ENCODE data around the gene TEAD2.

TEAD2 gene

DNA sequence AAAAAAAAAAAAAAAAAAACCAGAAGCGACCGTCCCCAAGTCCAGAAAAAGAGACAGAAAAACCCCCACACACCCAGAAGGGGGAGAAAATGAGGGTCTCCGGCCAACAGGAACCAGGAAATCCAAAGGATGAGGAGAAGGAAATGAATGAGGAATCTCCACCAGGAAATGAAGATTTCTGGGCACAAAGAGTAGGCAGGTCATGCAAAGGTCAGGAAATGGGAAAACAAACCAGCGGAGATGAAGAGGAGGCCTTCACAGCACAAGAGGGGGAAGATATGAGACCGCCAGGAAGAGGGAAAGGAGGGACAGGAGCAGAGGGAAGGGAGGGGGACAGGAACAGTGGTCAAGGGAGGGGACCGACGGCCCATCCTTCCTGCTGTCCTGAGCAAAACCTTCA, 5.8 kb downstream of the TEAD2 start:
- TF ChIP-seq, protein P1, sequence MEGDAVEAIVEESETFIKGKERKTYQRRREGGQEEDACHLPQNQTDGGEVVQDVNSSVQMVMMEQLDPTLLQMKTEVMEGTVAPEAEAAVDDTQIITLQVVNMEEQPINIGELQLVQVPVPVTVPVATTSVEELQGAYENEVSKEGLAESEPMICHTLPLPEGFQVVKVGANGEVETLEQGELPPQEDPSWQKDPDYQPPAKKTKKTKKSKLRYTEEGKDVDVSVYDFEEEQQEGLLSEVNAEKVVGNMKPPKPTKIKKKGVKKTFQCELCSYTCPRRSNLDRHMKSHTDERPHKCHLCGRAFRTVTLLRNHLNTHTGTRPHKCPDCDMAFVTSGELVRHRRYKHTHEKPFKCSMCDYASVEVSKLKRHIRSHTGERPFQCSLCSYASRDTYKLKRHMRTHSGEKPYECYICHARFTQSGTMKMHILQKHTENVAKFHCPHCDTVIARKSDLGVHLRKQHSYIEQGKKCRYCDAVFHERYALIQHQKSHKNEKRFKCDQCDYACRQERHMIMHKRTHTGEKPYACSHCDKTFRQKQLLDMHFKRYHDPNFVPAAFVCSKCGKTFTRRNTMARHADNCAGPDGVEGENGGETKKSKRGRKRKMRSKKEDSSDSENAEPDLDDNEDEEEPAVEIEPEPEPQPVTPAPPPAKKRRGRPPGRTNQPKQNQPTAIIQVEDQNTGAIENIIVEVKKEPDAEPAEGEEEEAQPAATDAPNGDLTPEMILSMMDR (IDR thresholded peaks at IDR 0.05; ENCODE audit: extremely low read depth, missing control alignments) = no peak

DNA sequence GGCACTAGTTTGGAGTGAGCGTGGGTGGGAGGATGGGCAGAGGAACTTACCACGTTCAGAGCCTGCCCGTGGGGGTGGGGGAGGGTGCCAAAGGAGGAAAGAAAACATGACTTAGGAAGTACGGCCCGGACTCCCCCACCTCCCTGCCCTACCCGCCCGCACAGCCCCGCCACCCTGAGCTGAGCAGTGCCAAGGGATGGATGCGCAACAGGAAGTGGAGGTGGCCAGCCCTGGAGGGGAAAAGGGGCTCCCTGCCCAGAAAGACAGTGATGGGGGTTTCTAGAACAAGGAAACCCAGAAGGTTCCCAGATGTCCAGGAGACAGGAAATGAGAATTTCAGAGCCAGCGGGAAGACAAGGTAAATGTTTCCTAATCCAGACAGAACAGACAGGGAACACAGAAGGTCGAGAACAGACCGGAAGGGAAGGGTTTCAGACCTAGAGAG, 6.3 kb downstream of the TEAD2 start:
- no peak for DNase-seq (ENCODE audit: low spot score)
- TF ChIP-seq, protein P1 (IDR thresholded peaks at IDR 0.05; ENCODE audit: extremely low read depth, missing control alignments) = no peak

More for the DNA sequence above, 5.8 kb downstream of the TEAD2 start:
- DNase-seq (ENCODE audit: low spot score) = no peak

DNA sequence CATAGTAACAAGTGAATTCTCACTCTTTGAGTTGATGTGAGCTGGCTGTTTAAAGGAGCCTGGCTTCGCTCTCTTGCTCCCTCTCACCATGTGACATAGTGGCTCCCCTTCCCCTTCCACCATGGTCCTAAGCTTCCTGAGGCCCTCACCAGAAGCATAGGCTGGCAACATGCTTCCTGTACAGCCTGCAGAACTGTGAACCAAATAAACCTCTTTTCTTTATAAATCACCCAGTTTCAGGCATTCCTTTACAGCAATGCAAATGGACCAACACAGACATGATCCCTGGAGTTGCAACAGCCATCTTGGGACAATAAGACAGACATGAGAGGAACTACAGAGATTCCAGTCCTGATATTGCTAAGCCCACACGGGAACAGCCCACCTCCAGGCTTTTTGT, 12.6 kb downstream of the TEAD2 start:
- TF ChIP-seq, protein P1 (IDR thresholded peaks at IDR 0.05; ENCODE audit: extremely low read depth, missing control alignments) = no peak
- DNase-seq (ENCODE audit: low spot score) = no peak

DNA sequence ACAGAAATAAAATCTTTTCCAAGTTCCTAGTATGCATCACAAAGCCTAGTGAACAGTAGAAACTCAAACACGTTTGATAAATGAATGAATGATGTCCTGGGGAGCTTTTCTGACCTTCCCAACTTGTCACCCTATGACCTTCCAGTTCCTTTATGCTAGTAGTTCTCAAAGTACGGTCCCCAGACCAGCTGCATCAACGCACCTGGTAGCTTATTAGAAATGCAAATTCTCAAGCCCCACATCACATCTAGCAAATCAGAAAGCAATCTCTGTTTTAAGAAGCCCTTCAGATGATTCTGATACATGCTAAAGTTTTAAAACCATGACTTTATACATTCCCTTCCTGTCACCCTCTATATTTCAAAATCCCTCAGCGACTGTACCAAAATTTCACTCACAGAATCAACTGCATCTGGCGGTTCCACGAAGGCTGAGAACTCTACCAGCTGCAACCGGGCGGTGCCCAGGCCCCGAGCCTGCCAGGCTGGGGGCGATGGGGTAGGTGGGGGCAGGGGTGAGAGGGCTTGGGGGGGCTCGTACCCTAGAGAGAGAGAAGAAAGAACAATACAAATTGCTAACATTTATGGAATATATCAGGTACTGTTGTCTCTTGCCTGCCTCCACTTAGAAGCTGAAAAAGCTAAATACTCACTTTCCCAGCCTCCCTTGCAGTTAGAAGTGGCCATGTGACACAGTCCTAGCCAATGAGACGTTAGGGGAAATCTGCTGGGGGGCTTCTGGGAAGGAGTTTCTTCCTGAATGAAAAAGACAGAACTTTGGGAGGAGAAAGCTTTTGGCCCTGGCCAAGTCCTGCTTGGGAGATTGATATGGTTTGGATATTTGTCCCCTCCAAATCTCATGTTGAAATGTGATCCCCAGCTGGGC, 13.7 kb downstream of the TEAD2 start:
- DNase-seq (ENCODE audit: low spot score) = no peak
- TF ChIP-seq, protein P1 (IDR thresholded peaks at IDR 0.05; ENCODE audit: extremely low read depth, missing control alignments) = no peak

DNA sequence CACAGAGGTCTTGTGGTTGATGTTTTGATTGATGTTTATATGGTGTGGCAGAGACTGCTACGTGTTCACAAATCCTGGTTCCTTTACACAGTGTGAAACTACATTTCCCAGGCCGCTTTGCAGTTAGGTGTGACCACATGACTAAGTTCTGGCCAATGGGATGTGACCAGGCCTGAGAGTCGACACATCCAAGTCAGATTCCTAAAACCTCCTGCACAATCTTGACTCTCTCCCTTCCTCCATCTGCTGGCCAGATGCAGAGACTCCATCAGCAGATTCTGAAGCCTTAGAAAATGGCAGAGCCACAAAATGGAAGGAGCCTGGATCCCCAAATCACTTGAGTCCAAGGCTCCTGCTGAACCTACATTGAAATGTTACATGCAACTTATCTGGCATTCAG, 14.4 kb downstream of the TEAD2 start:
- no peak for DNase-seq (ENCODE audit: low spot score)
- TF ChIP-seq, protein P1 (IDR thresholded peaks at IDR 0.05; ENCODE audit: extremely low read depth, missing control alignments) = no peak

DNA sequence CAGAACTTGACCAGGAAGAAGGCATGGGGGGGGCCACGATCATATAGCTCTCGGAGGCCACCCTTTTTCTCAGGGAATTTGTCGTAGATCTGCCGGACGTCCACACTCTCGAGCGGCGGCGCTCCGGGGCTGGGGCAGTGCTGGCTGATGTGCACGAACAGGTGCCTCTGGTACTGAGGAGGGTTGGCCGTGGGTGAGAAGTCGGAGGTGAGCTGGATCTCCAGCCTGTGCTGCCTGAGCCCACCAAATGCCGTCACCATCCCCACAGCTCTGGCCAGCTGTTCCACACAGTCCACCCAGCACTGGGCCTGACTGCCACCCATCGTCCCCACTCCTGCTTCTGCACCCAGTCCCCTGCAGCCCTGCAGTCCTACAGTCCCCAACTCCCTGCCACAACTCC, 15.0 kb downstream of the TEAD2 start:
- DNase-seq (ENCODE audit: low spot score) = no peak

More for the DNA sequence above, 15.0 kb downstream of the TEAD2 start:
- TF ChIP-seq, protein P1 (IDR thresholded peaks at IDR 0.05; ENCODE audit: extremely low read depth, missing control alignments) = no peak

Measured in GM20000 (cell line).